Omental fat pad (tissue), 4 donors: ENCODE results near the gene CMTM7. TPM values are rescaled to one million over a fixed set of nuclear protein-coding genes. Genes with fewer than 3 reads are reported as not detected.

Experiments used
- ATAC-seq: fragments of 150-250 bp; one replicate; pipeline ENCODE4 v1.9.1; 2016; ENCODE audit warnings: mild to moderate bottlenecking, moderate library complexity; ENCODE audit not compliant: low FRiP score
- DNase-seq: peaks from one replicate; pipeline ENCODE4 v3.0.0-alpha.2; 2019; ENCODE audit warnings: low spot score
- CTCF ChIP-seq, 3 donors: fragments of 450-650 bp; IDR thresholded peaks; one replicate each; pipeline ENCODE4 v1.5.1; 2016 to 2017; ENCODE audit warnings: antibody characterized with exemption in 3 of 3, mild to moderate bottlenecking in 3 of 3, moderate library complexity in 2 of 3
- total RNA-seq, 4 donors: library from RNA; depleted of rRNA; stranded (reverse); fragments of >200 nt; gene quantifications; one replicate each; pipeline ENCODE4 v1.1.0, GENCODE V29; 2016

CMTM7 gene
- total RNA-seq, 4 donors from 2014 or later, result 18.0 to 34.7 (median 31.3) TPM

GRCh38 chr3:32355751-32356291 lies 35.8 kb upstream of the CMTM7 start:
- TF ChIP-seq CTCF (IDR thresholded peaks at IDR 0.05), result no peak
- ATAC-seq (no peak), DNase-seq (no peak)

GRCh38 chr3:32359766-32360492 lies 31.7 kb upstream of the CMTM7 start:
- TF ChIP-seq CTCF (IDR thresholded peaks at IDR 0.05), result no peak
- DNase-seq (no peak), ATAC-seq (no peak)

- ATAC-seq, result no peak
- DNase-seq, result no peak
- TF ChIP-seq CTCF (IDR thresholded peaks at IDR 0.05), result no peak
Observed at GRCh38 chr3:32360493-32360827, 31.2 kb upstream of the CMTM7 start.

- no peak for TF ChIP-seq CTCF (IDR thresholded peaks at IDR 0.05)
- ATAC-seq (no peak), DNase-seq (no peak)
Observed at GRCh38 chr3:32366638-32367397, 24.8 kb upstream of the CMTM7 start.

- DNase-seq (no peak), ATAC-seq (no peak)
Observed at GRCh38 chr3:32367442-32367841, 24.2 kb upstream of the CMTM7 start.

GRCh38 chr3:32371461-32372212 lies 20.0 kb upstream of the CMTM7 start:
- TF ChIP-seq CTCF (IDR thresholded peaks at IDR 0.05), result no peak
- no peak for DNase-seq
- ATAC-seq, result no peak

More at GRCh38 chr3:32367442-32367841, 24.2 kb upstream of the CMTM7 start:
- no peak for TF ChIP-seq CTCF (IDR thresholded peaks at IDR 0.05)
